K562 (cell line): ENCODE measurements around the gene ZAP70.

Experiments used
- CBX5 ChIP-seq: IDR thresholded peaks from 2 replicates; pipeline ENCODE4 v1.6.1; 2014; ENCODE audit warnings: low read depth, borderline replicate concordance
- EHMT2 ChIP-seq: fragments of 450-650 bp; IDR thresholded peaks from 2 replicates; pipeline ENCODE4 v1.6.1; 2018; ENCODE audit warnings: antibody characterized with exemption
- IRF2 ChIP-seq: sonication (generic); formaldehyde crosslinking; IDR thresholded peaks from 2 replicates; pipeline ENCODE4 v1.8.1; 2022; ENCODE audit warnings: mild to moderate bottlenecking, missing genetic modification reagents
- MAFF ChIP-seq: IDR thresholded peaks from 2 replicates; pipeline ENCODE4 v1.6.1; 2012; ENCODE audit warnings: low read length, improper control_type of control experiment
- POLR2A ChIP-seq: fragments of 450-650 bp; conservative IDR thresholded peaks from 2 replicates; pipeline ENCODE4 v1.6.1; 2016
- SRF ChIP-seq, 2 experiments: fragments of 250-450, 450-650 bp in 1 of 2; sonication (Bioruptor Pico) in 1 of 2; sonication (generic) in 1 of 2; formaldehyde crosslinking; IDR thresholded peaks; 2 replicates each; pipeline versions ENCODE4 v1.5.0 to v1.5.1; 2020 to 2022; ENCODE audit warnings: mild to moderate bottlenecking in 1 of 2, missing genetic modification reagents in 1 of 2
- TARDBP ChIP-seq: fragments of 450-650 bp; IDR thresholded peaks from 2 replicates; pipeline ENCODE4 v1.6.1; 2016
- TF ChIP-seq, protein P1 (sequence below): sonication (generic); formaldehyde crosslinking; IDR thresholded peaks from 2 replicates; pipeline ENCODE4 v1.5.0; 2020; ENCODE audit warnings: missing genetic modification reagents
- TF ChIP-seq, protein P2 (sequence below), 2 experiments: fragments of 450-650 bp; formaldehyde crosslinking in 1 of 2; IDR thresholded peaks; 2 replicates each; pipeline versions ENCODE4 v1.4.0 to v1.6.1; 2014 to 2020; ENCODE audit warnings: mild to moderate bottlenecking in 2 of 2, borderline replicate concordance in 1 of 2, low read depth in 1 of 2

DNA sequence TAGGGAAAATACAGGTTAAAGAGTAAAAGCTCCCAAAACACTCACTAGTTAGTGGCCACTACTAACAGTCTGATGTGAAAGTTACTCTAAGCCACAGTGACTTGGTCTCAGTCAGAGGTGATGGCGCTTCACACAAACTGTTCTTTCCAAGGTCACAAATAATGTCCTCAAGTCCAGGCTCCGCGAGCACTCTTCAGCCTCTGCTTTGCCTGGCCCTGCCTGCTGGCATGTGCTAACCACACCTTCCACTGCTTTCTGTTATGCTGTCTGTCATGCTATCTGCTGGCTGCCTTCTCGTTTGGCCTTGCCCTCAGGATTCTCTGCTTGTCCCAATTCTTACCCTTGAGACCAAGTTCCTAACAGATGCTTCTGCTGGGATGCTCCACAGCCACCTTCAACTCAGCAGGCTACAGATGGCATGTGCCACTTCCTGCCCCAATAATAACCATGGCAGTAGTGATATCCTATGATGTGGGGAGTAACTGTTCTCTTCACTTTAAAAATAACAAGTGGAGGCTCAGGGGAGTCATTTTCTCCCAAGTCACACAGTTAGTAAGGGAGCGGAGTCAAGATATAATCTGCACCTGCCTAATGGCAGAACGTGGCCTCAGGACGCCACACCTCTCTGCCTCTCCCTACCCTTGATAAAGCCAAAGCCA lies 75.7 kb downstream of the ZAP70 start:
- TF ChIP-seq POLR2A (no peak), MAFF (no peak), CBX5 (no peak), SRF (CRISPR knock-in tag; IDR thresholded peaks at IDR 0.05) (no peak), EHMT2 (no peak), TARDBP (no peak), IRF2 (no peak)
- TF ChIP-seq, protein P1, sequence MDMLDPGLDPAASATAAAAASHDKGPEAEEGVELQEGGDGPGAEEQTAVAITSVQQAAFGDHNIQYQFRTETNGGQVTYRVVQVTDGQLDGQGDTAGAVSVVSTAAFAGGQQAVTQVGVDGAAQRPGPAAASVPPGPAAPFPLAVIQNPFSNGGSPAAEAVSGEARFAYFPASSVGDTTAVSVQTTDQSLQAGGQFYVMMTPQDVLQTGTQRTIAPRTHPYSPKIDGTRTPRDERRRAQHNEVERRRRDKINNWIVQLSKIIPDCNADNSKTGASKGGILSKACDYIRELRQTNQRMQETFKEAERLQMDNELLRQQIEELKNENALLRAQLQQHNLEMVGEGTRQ (CRISPR knock-in tag): no peak
- TF ChIP-seq, protein P2, sequence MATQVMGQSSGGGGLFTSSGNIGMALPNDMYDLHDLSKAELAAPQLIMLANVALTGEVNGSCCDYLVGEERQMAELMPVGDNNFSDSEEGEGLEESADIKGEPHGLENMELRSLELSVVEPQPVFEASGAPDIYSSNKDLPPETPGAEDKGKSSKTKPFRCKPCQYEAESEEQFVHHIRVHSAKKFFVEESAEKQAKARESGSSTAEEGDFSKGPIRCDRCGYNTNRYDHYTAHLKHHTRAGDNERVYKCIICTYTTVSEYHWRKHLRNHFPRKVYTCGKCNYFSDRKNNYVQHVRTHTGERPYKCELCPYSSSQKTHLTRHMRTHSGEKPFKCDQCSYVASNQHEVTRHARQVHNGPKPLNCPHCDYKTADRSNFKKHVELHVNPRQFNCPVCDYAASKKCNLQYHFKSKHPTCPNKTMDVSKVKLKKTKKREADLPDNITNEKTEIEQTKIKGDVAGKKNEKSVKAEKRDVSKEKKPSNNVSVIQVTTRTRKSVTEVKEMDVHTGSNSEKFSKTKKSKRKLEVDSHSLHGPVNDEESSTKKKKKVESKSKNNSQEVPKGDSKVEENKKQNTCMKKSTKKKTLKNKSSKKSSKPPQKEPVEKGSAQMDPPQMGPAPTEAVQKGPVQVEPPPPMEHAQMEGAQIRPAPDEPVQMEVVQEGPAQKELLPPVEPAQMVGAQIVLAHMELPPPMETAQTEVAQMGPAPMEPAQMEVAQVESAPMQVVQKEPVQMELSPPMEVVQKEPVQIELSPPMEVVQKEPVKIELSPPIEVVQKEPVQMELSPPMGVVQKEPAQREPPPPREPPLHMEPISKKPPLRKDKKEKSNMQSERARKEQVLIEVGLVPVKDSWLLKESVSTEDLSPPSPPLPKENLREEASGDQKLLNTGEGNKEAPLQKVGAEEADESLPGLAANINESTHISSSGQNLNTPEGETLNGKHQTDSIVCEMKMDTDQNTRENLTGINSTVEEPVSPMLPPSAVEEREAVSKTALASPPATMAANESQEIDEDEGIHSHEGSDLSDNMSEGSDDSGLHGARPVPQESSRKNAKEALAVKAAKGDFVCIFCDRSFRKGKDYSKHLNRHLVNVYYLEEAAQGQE (IDR thresholded peaks at IDR 0.05; ENCODE audit: borderline replicate concordance): no peak
- TF ChIP-seq, protein P2 (CRISPR knock-in tag; IDR thresholded peaks at IDR 0.05; ENCODE audit: low read depth): no peak
